SH-SY5Y (cell line): Measurements from ENCODE around the gene STYX.

Experiments
- GATA2 ChIP-seq: IDR thresholded peaks from 2 replicates; pipeline ENCODE4 v1.6.1; 2011; ENCODE audit warnings: mild to moderate bottlenecking, low read depth, low read length
- GATA3 ChIP-seq: IDR thresholded peaks from 2 replicates; pipeline ENCODE4 v1.6.1; 2011; ENCODE audit warnings: low read depth, mild to moderate bottlenecking, low read length, moderate library complexity

- TF ChIP-seq GATA3 (no peak), GATA2 (no peak)
Measured at GRCh38 chr14:52748647-52749292, 18.8 kb downstream of the STYX start.
